Astrocyte (in vitro differentiated cells and primary cell): ENCODE measurements around the gene PRKCB. TPM values are rescaled to one million over a fixed set of nuclear protein-coding genes. Genes with fewer than 3 reads are reported as not detected.

Experiments
- DNase-seq: peaks from one replicate; pipeline ENCODE4 v3.0.0-alpha.2; 2010; ENCODE audit warnings: low read depth
- FAIRE-seq: peaks from 2 replicates; lab custom pipeline; 2011; peaks lifted over from hg19 to GRCh38; lab: Jason Lieb, UNC
- H2AFZ ChIP-seq: 2 replicates; pipeline ENCODE4 v1.6.0; 2012; ENCODE audit warnings: low read depth, low read length, inconsistent platforms
- H3K27ac ChIP-seq: 2 replicates; pipeline ENCODE4 v1.5.1; 2011; ENCODE audit warnings: low read depth, low read length, inconsistent platforms
- H3K27me3 ChIP-seq: 2 replicates; pipeline ENCODE4 v1.6.0; 2011; ENCODE audit warnings: low read length, inconsistent platforms; ENCODE audit not compliant: insufficient read depth
- H3K36me3 ChIP-seq: 2 replicates; pipeline ENCODE4 v1.5.1; 2011; ENCODE audit warnings: low read length, inconsistent platforms; ENCODE audit not compliant: insufficient read depth
- H3K4me1 ChIP-seq: 2 replicates; pipeline ENCODE4 v1.5.1; 2011; ENCODE audit warnings: low read length, inconsistent platforms; ENCODE audit not compliant: insufficient read depth
- H3K4me2 ChIP-seq: 2 replicates; pipeline ENCODE4 v1.6.0; 2012; ENCODE audit warnings: low read length, inconsistent platforms
- H3K4me3 ChIP-seq: 2 replicates; pipeline ENCODE4 v1.5.1; 2011; ENCODE audit warnings: low read depth, mild to moderate bottlenecking, low read length, inconsistent platforms; ENCODE audit not compliant: insufficient read depth
- H3K79me2 ChIP-seq: 2 replicates; pipeline ENCODE4 v1.6.0; 2012; ENCODE audit warnings: mild to moderate bottlenecking, low read length, inconsistent platforms; ENCODE audit not compliant: insufficient read depth
- H3K9ac ChIP-seq: 2 replicates; pipeline ENCODE4 v1.6.0; 2012; ENCODE audit warnings: mild to moderate bottlenecking, low read length, inconsistent platforms
- H3K9me3 ChIP-seq: 2 replicates; pipeline ENCODE4 v1.5.1; 2012; ENCODE audit warnings: low read depth, mild to moderate bottlenecking, low read length, inconsistent platforms; ENCODE audit not compliant: insufficient read depth
- H4K20me1 ChIP-seq: 2 replicates; pipeline ENCODE4 v1.6.0; 2012; ENCODE audit warnings: low read length, inconsistent platforms; ENCODE audit not compliant: insufficient read depth
- H3K27ac Mint-ChIP-seq: one replicate; pipeline ENCODE4 v1.8.0; 2021; ENCODE audit warnings: mild to moderate bottlenecking, mixed read lengths; ENCODE audit not compliant: unreplicated experiment
- H3K27me3 Mint-ChIP-seq: one replicate; pipeline ENCODE4 v1.8.0; 2021; ENCODE audit warnings: low read depth, mixed read lengths; ENCODE audit not compliant: unreplicated experiment
- H3K36me3 Mint-ChIP-seq: one replicate; pipeline ENCODE4 v1.8.0; 2021; ENCODE audit warnings: low read depth, mixed read lengths; ENCODE audit not compliant: unreplicated experiment
- H3K4me1 Mint-ChIP-seq: one replicate; pipeline ENCODE4 v1.8.0; 2021; ENCODE audit warnings: low read depth, mixed read lengths; ENCODE audit not compliant: unreplicated experiment
- H3K4me3 Mint-ChIP-seq: one replicate; pipeline ENCODE4 v1.8.0; 2021; ENCODE audit warnings: mild to moderate bottlenecking, moderate library complexity, mixed read lengths; ENCODE audit not compliant: unreplicated experiment
- H3K9me3 Mint-ChIP-seq: one replicate; pipeline ENCODE4 v1.8.0; 2021; ENCODE audit warnings: mild to moderate bottlenecking, mixed read lengths; ENCODE audit not compliant: unreplicated experiment
- EZH2 ChIP-seq: IDR thresholded peaks from 2 replicates; pipeline ENCODE4 v1.6.1; 2012; ENCODE audit warnings: mild to moderate bottlenecking, low read length, inconsistent platforms; ENCODE audit not compliant: insufficient read depth
- total RNA-seq: library from RNA; stranded (reverse); gene quantifications from 2 replicates; pipeline ENCODE4 v1.2.1, GENCODE V29; 2021
- TF ChIP-seq, protein P1 (sequence below): IDR thresholded peaks from 2 replicates; pipeline ENCODE4 v1.5.1; 2011; ENCODE audit warnings: low read depth, mild to moderate bottlenecking, inconsistent platforms, low read length, moderate library complexity; ENCODE audit not compliant: insufficient read depth

PRKCB gene
- total RNA-seq, 1 donor from 2014 or later = 2.5 TPM

DNA sequence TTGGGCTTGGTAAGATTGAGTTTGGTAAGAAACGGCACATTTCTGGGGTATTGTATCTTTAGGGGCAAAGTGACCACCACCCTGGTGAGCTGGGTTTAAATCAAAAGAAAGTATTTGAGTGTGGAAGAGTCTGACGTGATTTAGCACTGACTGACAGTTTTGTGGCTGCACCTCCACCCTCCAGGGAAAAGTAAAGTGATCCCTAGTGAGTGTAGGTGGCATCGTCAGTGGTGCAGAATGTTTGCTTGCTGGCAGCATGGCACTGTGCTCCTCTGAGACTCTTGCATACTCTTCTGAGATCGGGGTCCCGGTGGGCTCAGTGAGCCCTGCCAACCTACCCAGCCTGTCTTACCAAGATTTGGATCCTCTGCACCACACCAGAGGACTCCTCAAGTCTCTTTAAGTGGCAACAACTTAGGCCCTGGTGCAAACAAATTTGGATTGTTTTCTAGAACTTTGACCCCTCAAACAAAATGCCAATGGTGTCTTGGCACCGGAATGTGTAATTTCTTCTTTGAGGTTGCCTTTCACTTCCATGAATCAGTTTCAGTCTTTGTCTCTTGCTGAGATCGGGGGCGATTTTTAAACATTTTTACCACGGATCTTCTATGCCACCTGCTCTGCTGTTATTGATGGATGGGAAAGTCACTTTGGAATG lies 2.8 kb downstream of the PRKCB start:
- H3K4me1 Mint-ChIP-seq = peaks cover 8% of the 10 kb centered on the region
- H3K27ac ChIP-seq = no peak overlapping the region

DNA sequence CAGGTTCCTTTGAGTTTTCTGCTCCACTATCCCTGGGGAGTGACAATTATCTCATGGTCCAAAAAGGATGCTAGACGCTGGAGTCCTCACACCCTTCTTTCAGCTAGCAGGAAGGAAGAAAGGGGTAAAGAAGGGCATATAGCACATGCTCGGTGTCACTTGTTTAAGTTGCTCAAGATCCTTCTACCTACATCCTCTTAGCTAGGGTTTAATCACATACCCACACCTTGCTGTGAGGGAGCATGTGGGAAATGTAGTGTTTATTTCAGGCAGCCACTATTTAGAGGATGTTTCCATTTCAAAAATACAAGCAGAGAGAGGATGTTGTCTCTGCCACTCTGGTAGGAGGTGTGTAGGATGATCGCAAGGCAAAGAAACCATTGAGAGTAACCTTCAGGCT lies 4.5 kb downstream of the PRKCB start:
- Histone ChIP-seq H3K36me3 (no peaks in the 10 kb centered on the region), H3K27ac (no peak overlapping the region), H3K9ac (no peak overlapping the region), H3K79me2 (no peaks in the 10 kb centered on the region), H3K27me3 (peaks cover 13% of the 10 kb centered on the region), H3K9me3 (no peaks in the 10 kb centered on the region), H4K20me1 (no peaks in the 10 kb centered on the region), H3K4me2 (no peak overlapping the region), H2AFZ (no peak overlapping the region), H3K4me1 (no peaks in the 10 kb centered on the region), H3K4me3 (no peak overlapping the region)
- Mint-ChIP-seq H3K27me3 (peaks cover 47% of the 10 kb centered on the region), H3K9me3 (no peaks in the 10 kb centered on the region), H3K27ac (no peak overlapping the region), H3K36me3 (no peaks in the 10 kb centered on the region), H3K4me3 (no peak overlapping the region), H3K4me1 (no peaks in the 10 kb centered on the region)
- DNase-seq = no peak
- no peak for FAIRE-seq
- no peak for TF ChIP-seq EZH2
- TF ChIP-seq, protein P1, sequence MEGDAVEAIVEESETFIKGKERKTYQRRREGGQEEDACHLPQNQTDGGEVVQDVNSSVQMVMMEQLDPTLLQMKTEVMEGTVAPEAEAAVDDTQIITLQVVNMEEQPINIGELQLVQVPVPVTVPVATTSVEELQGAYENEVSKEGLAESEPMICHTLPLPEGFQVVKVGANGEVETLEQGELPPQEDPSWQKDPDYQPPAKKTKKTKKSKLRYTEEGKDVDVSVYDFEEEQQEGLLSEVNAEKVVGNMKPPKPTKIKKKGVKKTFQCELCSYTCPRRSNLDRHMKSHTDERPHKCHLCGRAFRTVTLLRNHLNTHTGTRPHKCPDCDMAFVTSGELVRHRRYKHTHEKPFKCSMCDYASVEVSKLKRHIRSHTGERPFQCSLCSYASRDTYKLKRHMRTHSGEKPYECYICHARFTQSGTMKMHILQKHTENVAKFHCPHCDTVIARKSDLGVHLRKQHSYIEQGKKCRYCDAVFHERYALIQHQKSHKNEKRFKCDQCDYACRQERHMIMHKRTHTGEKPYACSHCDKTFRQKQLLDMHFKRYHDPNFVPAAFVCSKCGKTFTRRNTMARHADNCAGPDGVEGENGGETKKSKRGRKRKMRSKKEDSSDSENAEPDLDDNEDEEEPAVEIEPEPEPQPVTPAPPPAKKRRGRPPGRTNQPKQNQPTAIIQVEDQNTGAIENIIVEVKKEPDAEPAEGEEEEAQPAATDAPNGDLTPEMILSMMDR = no peak

More for the DNA sequence above, 2.8 kb downstream of the PRKCB start:
- Histone ChIP-seq H3K4me1 (no peaks in the 10 kb centered on the region), H2AFZ (no peak overlapping the region), H3K36me3 (no peaks in the 10 kb centered on the region), H3K4me3 (no peak overlapping the region), H3K79me2 (no peaks in the 10 kb centered on the region), H4K20me1 (no peaks in the 10 kb centered on the region), H3K9ac (no peak overlapping the region), H3K9me3 (no peaks in the 10 kb centered on the region), H3K4me2 (no peak overlapping the region), H3K27me3 (peaks cover 22% of the 10 kb centered on the region)
- Mint-ChIP-seq H3K9me3 (no peaks in the 10 kb centered on the region), H3K36me3 (no peaks in the 10 kb centered on the region), H3K27ac (no peak overlapping the region), H3K27me3 (peaks cover 48% of the 10 kb centered on the region), H3K4me3 (no peak overlapping the region)
- TF ChIP-seq EZH2 = no peak
- TF ChIP-seq, protein P1 = no peak
- DNase-seq = no peak
- no peak for FAIRE-seq

DNA sequence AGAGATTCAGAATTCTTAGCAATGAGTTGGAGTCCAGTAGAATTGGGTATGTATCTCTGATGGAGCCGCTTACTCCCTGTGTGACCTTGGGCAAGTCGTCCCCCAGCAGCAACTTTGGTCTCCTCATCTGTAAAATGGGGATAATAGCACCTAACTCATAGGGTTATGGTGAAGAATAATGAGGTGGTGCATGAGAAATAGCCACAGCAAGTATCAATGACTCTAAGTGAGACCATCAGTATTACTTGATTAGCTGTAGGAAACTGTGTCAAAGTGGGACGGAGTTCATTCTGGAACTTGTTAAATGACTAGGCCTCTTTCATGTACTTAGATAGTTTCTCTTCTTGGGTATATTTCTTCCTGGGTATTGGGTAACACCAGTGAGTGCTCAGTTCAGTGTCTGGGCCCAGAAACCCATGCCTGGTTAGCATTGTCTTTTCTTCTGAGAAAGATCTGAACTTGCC lies 6.4 kb downstream of the PRKCB start:
- FAIRE-seq = no peak
- no peak overlapping the region for H3K27ac Mint-ChIP-seq

More for the DNA sequence above, 6.4 kb downstream of the PRKCB start:
- H3K27me3 ChIP-seq = peaks cover 10% of the 10 kb centered on the region
- H3K4me1 ChIP-seq = no peaks in the 10 kb centered on the region
- no peak overlapping the region for H3K9ac ChIP-seq
- H3K79me2 ChIP-seq = no peaks in the 10 kb centered on the region
- no peak overlapping the region for H3K27ac ChIP-seq
- H3K4me1 Mint-ChIP-seq = no peaks in the 10 kb centered on the region
- no peak overlapping the region for H3K4me3 ChIP-seq
- no peaks in the 10 kb centered on the region for H3K36me3 Mint-ChIP-seq
- no peaks in the 10 kb centered on the region for H4K20me1 ChIP-seq
- TF ChIP-seq EZH2 = no peak
- TF ChIP-seq, protein P1 = no peak
- no peaks in the 10 kb centered on the region for H3K36me3 ChIP-seq
- no peak overlapping the region for H3K4me3 Mint-ChIP-seq
- no peak for DNase-seq
- peaks cover 45% of the 10 kb centered on the region for H3K27me3 Mint-ChIP-seq
- H2AFZ ChIP-seq = no peak overlapping the region
- H3K4me2 ChIP-seq = no peak overlapping the region
- H3K9me3 Mint-ChIP-seq = no peaks in the 10 kb centered on the region
- H3K9me3 ChIP-seq = no peaks in the 10 kb centered on the region
